Right renal pelvis (tissue), 4 donors: ENCODE measurements around the gene PARVA. TPM values are rescaled to one million over a fixed set of nuclear protein-coding genes. Genes with fewer than 3 reads are reported as not detected.

Experiments
- DNase-seq, 4 donors: peaks; one replicate each; pipeline ENCODE4 v3.0.0-alpha.2; 2013; ENCODE audit warnings: low read depth in 4 of 4, low spot score in 3 of 4, missing footprints in 1 of 4
- polyA plus RNA-seq, 4 donors: library from polyadenylated mRNA; unstranded; fragments of 120-200 nt; gene quantifications; one replicate each; pipeline ENCODE4 v1.2.1, GENCODE V29; 2013; ENCODE audit not compliant: insufficient read length in 4 of 4

Gene PARVA
- polyA plus RNA-seq, 4 donors: 106 to 126 (median 121) TPM

DNA sequence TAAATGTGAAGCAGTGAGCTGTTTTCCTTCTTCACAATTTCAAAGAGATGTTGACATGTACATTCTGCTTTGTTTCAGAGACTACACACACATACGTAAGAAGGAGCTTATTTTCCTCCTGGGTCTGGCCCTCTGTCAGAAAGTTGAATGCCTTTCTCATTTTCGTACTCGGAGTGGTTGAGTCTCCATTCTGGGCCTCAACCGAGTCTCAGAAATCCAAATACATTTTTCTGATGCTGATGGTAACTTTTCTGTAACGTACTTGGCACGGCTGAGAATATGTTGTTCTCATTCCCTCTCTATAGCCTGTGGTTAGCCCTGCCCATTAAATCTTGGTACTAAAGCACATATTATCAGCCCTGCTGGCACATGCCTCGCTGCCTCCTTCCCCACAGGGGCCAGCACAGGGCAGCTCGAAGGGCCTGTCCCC is 25.3 kb downstream of the PARVA start:
- DNase-seq: no peak

DNA sequence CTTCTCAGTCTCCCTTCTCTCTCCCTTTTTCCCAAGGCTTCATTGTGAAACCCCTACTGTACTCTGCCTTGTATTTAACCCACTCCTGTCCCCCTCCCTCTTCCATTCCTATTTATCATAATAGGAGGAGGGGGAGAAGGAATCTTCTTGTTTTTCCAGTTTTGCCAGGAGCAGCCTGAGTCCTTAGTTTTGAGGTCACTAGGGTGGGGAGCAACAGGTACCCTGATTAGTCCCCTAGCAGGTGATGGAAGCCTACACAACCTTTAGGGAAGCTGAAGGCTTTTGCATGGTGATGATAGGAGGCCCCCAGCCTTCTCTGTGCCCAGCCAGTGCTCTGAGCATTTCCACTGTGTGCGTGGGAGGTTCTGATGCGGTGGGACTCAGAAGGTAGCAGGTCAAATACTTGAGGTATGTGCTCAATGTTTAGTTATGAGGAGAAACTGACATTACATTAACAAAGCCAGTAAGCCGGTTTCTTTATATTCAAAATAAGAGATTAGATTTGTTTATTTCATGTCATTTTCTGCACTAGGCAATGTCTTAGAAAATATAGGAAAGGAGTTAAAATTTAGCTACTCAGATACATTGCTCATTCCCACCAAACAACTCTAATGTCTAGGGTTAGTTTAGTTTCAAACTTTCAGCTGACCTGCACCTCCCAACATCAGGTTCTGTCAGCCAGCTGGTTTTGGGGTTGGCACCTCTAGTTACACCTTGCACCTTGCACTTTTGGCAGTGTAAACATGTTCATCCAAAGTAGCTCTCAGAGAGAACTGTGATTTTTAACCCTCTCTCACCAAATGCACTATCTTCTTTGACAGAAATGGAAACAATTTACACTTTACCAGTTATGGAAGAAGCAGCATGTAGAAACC is 26.0 kb downstream of the PARVA start:
- DNase-seq: no peak

DNA sequence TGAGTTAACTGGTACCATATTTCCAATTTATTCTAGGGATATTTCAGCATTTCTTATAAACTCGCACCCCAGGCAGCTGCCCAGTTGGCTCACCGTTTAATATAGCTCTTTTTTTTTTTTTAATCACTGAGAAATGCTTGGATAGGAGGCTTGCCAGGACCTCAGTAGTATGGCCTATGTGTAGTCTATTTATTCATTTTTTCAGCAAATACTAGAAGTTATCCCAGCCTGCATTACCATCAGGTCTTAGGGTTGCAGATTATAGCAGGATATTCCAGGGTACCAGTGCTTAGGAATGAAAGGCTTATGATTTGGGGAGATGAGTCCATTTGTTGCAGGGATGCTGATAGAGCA is 26.6 kb downstream of the PARVA start:
- DNase-seq: no peak

DNA sequence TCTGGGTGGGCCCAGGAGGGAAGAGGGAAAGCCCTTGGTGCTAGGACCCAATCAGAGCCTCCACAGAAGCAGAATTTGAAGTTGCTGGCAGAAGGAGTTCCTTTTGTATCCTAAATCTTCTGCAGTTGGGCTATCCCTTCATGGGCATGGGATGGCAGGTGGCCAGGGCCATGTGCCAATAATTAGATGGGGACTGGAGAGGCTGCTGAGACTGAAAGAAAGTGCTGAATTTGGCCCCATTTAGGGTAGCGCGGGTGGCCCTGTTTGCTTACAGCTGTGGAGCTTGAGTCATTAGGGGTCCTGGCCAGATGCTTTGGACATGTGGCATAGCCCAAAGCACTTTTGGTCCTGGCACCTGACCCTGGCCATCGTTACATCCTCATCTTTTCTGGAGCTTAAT is 27.1 kb downstream of the PARVA start:
- DNase-seq: no peak

DNA sequence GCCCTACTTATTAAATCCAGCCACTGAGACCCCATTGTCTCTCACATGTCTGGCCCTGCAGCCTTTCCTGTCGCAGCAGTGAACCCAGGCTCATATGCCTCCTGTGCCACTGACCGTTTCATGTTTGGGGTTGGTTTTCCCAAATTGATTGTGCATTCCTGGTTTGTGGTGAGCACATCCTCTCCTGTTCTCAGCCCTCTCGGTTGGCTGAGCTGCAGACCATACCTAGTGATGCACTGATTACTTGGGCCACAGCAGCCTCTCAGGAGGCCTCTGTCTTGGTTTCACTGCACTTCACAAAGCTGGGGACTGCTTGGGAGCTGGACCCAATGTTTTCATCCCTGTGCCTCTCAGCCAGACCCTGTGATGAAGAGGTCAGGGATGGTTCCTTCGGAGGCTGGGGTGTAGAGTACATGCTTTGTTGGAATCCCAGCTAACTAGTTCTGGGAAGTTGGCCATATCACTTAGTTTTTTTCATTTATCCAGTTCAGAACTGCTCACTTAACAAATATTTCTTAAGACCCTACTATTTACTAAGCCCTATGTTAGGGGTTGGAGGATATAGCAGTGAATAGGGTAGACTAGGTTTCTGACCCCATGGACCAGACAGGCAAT is 30.9 kb downstream of the PARVA start:
- no peak for DNase-seq

DNA sequence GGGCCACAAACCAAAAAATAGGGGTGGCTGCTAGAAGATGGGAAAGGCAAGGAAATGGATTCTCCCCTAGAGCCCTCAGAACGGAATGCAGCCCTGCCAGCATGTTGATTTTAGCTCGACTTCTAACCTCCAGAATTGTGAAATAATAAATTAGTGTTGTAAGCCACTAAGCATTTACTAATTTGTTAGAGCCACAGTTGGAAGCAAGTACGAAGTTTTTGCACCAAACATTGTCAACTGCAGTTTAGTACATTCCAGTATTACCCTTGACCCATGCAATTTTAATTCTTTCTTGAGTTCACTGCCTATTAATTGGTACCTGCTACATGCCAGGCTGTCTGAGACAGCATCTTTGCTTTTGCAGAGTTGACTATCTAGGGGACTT is 32.2 kb downstream of the PARVA start:
- DNase-seq: no peak

- DNase-seq: no peak
These were observed 32.8 kb downstream of the PARVA start for GRCh38 chr11:12410006-12410728.

DNA sequence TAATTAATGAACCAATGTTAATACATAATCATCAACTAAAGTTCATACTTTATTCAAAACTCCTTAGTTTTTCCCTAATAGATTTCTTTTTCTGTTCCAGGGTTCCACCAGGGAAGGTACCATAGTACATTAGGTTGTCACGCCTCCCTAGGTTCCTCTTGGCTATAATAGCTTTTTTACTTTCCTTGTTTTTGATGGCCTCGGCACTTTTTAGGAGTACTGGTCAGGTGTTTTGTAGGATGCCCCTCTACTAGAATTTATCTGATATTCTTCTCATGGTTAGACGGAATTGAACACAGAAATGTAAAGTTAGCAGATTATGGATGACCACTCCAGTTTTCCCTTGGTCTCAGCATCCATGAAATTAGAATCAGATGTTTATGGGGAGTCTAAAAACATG is 34.0 kb downstream of the PARVA start:
- DNase-seq: no peak

DNA sequence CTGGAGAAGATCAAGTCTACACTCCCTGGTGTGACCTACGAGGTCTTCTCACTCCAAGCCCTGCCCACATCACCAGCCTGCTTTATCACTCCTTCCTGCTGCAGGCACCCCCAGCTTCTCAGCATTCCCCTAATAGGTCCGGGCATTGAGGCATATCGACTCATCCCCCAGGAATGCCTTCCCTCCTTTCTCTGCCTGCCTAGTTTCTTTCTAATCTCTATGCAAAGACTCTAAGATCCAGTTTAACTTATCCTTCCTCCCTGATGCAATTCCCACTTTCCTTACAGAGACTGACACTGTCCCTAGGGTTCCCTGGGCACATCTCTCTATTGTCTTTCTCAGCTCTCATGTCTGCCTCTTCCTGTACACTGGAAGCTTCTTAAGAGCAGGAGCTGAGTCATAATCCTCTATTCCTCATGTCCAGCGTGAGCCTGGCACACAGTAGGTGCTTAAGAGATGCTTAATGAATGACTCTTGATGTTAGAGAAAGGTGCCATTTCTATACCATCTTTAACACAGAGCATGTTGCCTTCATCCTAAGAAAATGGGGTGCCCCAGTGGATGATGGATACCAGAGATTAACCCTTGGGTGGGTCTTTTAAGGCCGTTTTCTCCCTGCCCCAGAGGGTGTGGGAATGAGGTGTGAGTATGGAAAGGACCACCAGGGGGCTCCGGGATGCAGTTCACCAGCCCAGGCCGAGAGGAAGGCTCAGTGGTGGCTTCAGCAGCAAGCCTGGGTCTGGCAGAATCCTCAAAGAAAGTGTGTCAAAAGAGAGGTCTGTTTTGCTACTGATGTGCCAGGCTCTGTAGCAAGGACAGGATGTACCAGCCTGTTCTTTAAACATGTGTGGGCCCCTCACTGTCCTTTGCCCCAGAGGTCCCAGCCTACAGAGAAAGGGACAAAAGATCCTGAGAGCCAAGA is 34.7 kb downstream of the PARVA start:
- peak in 3 of 4 donors; percentile 48 to 65 (median 62) for DNase-seq

- DNase-seq: no peak
These were observed 36.0 kb downstream of the PARVA start for GRCh38 chr11:12413141-12414052.

DNA sequence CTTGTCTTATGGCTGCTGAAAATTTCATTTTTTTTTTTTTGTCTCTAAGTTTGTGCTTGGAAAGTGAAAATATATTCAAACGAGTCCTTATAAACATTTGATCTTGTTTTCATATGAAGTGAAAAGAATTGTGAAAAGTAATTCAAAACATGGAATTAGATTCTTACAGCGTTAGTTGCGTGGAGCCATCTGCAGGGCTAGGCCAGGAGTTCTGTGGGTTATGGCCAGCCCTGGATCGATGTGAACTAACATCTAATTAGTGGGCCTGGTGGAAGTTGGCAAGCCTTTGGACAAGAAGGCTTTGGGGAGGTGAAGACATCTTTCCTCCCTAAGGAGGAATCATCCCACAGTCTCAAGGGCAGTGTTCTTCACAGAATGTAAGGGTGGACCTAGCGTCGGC is 37.2 kb downstream of the PARVA start:
- no peak for DNase-seq

- no peak for DNase-seq
These were observed 38.1 kb downstream of the PARVA start for GRCh38 chr11:12415342-12415966.

- no peak for DNase-seq
These were observed 39.2 kb downstream of the PARVA start for GRCh38 chr11:12416552-12416951.

DNA sequence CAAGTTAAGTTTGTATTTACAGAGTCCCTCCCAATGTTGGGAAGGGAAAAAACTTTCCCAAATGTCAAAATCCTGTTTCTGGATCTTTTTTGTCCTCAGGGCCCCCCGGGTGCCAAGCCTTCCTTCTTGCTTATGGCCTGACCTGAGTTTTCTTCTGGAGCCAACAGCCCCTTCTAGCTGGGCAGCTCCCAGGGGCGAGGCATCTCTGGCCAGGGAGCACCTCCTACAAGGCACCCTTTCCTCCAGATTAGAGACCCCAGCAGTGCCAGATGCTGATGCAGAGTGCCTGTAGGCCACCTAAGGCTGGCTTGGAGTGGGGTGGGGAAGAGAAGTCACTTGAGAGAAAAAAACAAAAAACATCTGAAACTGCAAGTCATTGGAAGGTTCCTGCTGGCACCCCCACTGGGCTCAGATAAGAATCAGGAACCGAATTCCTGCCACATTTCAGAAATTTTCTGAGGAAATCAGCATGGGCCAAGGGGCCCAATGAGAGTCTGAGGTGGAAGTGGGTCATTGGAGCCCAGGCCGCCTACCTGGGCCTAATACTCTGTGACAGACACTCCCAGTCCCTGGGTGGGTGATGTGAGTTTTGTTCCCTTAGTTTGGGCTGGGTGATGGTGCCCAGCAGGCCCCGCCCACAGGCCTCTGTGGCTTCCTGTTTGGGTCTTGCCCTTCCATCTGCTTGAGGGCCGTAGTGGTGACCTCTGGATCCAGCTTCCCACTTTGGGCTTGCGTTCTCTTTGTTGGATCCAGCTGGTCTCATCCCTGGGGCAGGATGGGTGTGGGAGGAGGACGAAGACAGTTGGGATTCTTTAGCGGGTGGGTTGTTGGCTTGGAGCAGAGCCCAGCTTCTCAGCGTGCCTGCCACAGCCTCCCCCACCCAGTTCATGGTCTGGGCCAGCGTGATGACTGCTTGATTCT is 40.6 kb downstream of the PARVA start:
- DNase-seq: no peak

DNA sequence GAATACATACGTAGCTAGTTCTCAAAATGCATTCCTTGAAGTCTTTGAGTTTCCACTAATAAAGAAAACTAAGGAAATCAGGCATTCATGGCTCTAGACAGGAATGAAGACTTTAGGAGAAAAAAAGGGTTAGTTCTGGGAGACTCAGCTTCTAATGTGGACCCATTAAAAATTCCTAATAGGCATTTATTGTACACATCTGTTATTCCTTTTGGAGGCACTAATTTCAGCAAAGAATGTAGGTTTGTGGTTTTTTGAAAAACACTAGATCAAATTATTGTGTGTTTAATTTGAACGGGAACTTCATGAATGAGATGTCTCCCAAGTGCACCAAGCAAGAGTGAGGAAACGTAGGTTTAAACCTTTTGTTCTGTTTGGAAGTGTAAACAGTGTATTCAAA is 42.7 kb downstream of the PARVA start:
- DNase-seq: no peak

DNA sequence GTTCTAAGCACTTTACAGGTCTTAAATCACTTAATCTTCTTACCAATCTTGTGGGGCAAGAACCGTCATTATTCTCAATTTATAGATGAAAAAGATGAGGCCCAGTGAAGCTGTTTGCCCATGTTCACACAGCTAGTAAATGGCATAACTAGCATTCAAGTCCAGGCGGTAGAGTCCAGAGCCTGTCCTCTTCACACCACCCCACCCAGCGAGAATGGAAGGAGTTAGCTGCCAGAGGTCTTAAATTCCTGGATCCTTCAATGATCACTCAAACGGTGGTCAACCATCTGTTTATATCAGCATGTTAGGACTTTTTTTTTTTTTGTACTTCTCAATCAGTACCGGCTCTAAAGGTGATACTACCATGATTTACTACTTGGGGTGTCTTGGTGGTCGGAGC is 43.3 kb downstream of the PARVA start:
- no peak for DNase-seq

GRCh38 chr11:12421386-12421785 is 44.0 kb downstream of the PARVA start:
- DNase-seq: no peak

DNA sequence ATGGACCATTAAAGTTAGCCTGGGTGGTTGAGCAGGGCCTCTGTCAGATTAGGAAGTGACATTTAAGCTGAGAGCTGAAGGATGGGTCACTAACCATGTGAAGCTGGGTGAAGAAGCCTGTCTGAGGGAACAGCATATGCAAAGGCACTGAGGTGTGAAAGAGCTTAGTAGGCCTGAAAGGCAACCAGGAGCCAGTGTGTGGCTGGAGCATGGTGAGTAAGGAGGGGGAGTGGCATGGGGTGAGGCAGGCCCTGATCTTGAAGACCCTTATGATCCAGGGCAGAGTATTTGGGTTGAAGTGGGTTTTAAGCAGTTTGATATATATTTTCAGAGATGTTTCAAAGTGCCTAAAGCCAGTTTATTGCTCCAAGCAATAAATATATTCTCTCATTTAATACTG is 48.8 kb downstream of the PARVA start:
- DNase-seq: no peak
